Activated CD4-positive, alpha-beta T cell treated with anti-CD3 and anti-CD28 coated beads for 36 hours (primary cell): ENCODE measurements around the gene LYSMD3. TPM values are rescaled to one million over a fixed set of nuclear protein-coding genes. Genes with fewer than 3 reads are reported as not detected.
A peak's percentile ranks its signal among the peaks of the same experiment; 100 is the strongest.
"Not testable (repeated sequence)": the region's sequence is repeated elsewhere in the genome, so short reads cannot be mapped to it uniquely, and the experiment has no call there.

Experiments used
- ATAC-seq: fragments of 200-7000 bp; cut with Tn5 transposase; one replicate; pipeline ENCODE4 v1.10.0; 2021; ENCODE audit warnings: mild to moderate bottlenecking, moderate library complexity
- CTCF ChIA-PET: fragments of 350-600 bp; sonication (Branson Sonifier 250); formaldehyde crosslinking; loops from one replicate; lab custom pipeline; 2021; ENCODE audit warnings: antibody characterized with exemption; lab: Charles Lee
- POLR2A ChIA-PET: fragments of 350-600 bp; sonication (Branson Sonifier 250); formaldehyde crosslinking; loops from one replicate; lab custom pipeline; 2021; ENCODE audit warnings: antibody characterized with exemption, inconsistent platforms; lab: Charles Lee
- DNase-seq: peaks from one replicate; pipeline ENCODE4 v3.0.0-alpha.2; 2020
- H3K27ac Mint-ChIP-seq: one replicate; pipeline ENCODE4 v1.8.0; 2021; ENCODE audit warnings: mixed read lengths
- H3K27me3 Mint-ChIP-seq: one replicate; pipeline ENCODE4 v1.8.0; 2021; ENCODE audit warnings: mixed read lengths
- H3K36me3 Mint-ChIP-seq: one replicate; pipeline ENCODE4 v1.8.0; 2021; ENCODE audit warnings: low read depth, mixed read lengths
- H3K4me1 Mint-ChIP-seq: one replicate; pipeline ENCODE4 v1.8.0; 2021; ENCODE audit warnings: mixed read lengths
- H3K4me3 Mint-ChIP-seq: one replicate; pipeline ENCODE4 v1.8.0; 2021; ENCODE audit warnings: mild to moderate bottlenecking, moderate library complexity, mixed read lengths
- H3K9me3 Mint-ChIP-seq: one replicate; pipeline ENCODE4 v1.8.0; 2021; ENCODE audit warnings: low read depth, mixed read lengths
- intact Hi-C, 2 experiments: fragments of 100-400 bp; cut with DNase I in 1 of 2; cut with micrococcal nuclease in 1 of 2; formaldehyde crosslinking; loops; one replicate each; pipeline versions ENCODE4 v1.14.2 to v1.15.1; 2022 to 2024; cut with DNase I, micrococcal nuclease
- total RNA-seq, 2 experiments: library from RNA; stranded (reverse); gene quantifications; one replicate each; pipeline ENCODE4 v1.2.3, GENCODE V29; 2021

LYSMD3 gene
- 10 to 100 TPM; 11.6 to 12.5 TPM for total RNA-seq

DNA sequence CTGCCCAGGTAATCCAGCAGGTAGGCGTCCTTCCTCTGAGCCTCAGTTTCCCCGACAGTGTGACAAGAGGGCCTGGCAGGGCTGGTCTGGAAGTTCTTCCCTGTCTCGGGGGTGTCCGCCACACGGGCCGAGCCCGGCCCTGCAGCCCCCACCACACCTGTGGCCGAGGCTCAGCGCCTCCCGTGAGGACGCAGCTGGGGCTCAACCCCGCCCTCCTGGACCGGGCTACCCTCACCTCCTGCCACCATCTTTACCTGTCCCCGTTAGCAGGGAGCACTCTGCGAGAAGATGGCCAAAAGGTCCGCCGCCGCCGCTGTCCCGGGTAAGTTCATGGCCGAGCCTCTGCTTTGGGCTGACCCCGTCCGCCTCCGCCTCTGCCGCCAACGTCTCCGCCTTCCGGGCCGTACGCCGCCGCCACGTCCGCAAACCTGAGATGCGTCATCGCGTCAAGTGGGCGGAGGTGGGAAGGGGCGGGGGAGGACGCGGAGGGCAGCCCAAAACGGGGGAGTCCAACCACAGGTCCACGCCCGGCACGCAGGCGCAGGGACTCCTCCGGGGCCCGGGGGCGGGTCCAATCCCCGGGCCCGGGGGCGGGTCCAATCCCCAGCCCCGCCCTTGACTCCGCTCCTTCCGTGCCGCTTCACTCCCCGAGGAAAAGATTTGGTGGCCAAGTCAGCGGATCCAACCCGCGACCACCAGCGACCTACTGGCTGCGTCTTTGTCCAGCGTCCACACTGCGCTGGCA lies at the start of gene LYSMD3:
TSS of gene LYSMD3 (minus strand) at position 391 of the 745 bp plus-strand sequence. CDS start 4,295 bp downstream, outside the sequence.
- intact Hi-C loops, result loop anchor here (1.0 to 5.0 kb wide), 3 partner anchors 55 to 853 kb away; partner anchors contain the start of genes MBLAC2 (in 2 of the 2), POLR3G (in 2 of the 2) and ARRDC3 (in 1 of the 2)
- Mint-ChIP-seq H3K9me3 (no peaks in the 10 kb centered on the region), H3K27me3 (peaks cover 7% of the 10 kb centered on the region), H3K4me1 (peaks cover 27% of the 10 kb centered on the region), H3K27ac (peak within 1 kb of the TSS; percentile 95), H3K36me3 (peaks cover 14% of the 10 kb centered on the region), H3K4me3 (peak within 1 kb of the TSS; percentile 85)
- ATAC-seq (peak; percentile 94), DNase-seq (peak; percentile 97)
- CTCF ChIA-PET, result interaction anchor here (0.6 to 2.0 kb wide), 11 partner anchors 31 to 912 kb away, joined by 3 to 18 read pairs (median 3); partner anchors contain the start of genes CETN3, MBLAC2 and POLR3G
- POLR2A ChIA-PET, result interaction anchor here (1.0 to 1.1 kb wide), 2 partner anchors 55 to 119 kb away, joined by 3 to 4 read pairs; partner anchors contain the start of genes CETN3, MBLAC2 and POLR3G

GRCh38 chr5:90576566-90576965 lies 47.2 kb upstream of the LYSMD3 start:
- intact Hi-C loops, H3K4me3 Mint-ChIP-seq, CTCF ChIA-PET, H3K4me1 Mint-ChIP-seq, POLR2A ChIA-PET, H3K27ac Mint-ChIP-seq, ATAC-seq, H3K36me3 Mint-ChIP-seq, DNase-seq: not testable (repeated sequence)
- peaks cover 28% of the 10 kb centered on the region for H3K27me3 Mint-ChIP-seq
- peaks cover 11% of the 10 kb centered on the region for H3K9me3 Mint-ChIP-seq

DNA sequence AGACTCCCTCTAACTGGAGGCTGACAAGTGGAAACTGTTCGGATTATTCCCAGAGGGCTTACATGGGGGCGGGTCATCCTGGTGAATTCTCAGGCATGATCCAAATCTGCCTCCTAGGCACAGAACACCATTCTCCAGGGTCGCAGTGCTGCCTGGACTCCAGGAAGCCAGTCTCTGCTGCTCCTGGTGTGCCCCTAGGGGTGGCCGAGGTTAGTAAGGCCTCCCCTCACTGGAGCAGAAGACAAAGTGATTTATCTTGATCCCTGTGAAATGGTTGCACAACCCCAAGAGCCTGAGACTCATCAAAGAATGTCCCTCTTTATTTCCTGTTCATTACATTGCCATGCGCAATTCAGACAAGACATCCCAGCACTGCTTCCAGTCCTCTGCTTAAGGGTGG lies 46.3 kb upstream of the LYSMD3 start:
- Mint-ChIP-seq H3K36me3 (no peaks in the 10 kb centered on the region), H3K9me3 (peaks cover 9% of the 10 kb centered on the region), H3K27ac (no peak overlapping the region), H3K27me3 (peaks cover 29% of the 10 kb centered on the region), H3K4me3 (no peak overlapping the region), H3K4me1 (no peaks in the 10 kb centered on the region)
- ChIA-PET CTCF (no interaction called here), POLR2A (no interaction called here)
- DNase-seq (no peak), ATAC-seq (no peak)
- intact Hi-C loops, result no loop called here

GRCh38 chr5:90571147-90571773 lies 41.9 kb upstream of the LYSMD3 start:
- Mint-ChIP-seq H3K9me3 (no peaks in the 10 kb centered on the region), H3K4me3 (no peak overlapping the region), H3K4me1 (no peaks in the 10 kb centered on the region), H3K27ac (no peak overlapping the region), H3K27me3 (peaks cover 27% of the 10 kb centered on the region), H3K36me3 (no peaks in the 10 kb centered on the region)
- intact Hi-C loops, result no loop called here
- DNase-seq (no peak), ATAC-seq (no peak)
- ChIA-PET CTCF (interaction anchor here (1.1 kb wide), 1 partner anchor 48 kb away, joined by 3 read pairs; no protein-coding TSS in a partner anchor), POLR2A (no interaction called here)

GRCh38 chr5:90570034-90570433 lies 40.6 kb upstream of the LYSMD3 start:
- H3K27ac Mint-ChIP-seq, result no peak overlapping the region
- CTCF ChIA-PET, result interaction anchor here (0.6 to 1.1 kb wide), 2 partner anchors 47 to 98 kb away, joined by 3 to 6 read pairs; no protein-coding TSS in a partner anchor

GRCh38 chr5:90569084-90569483 lies 39.7 kb upstream of the LYSMD3 start:
- ATAC-seq, result no peak
- H3K4me1 Mint-ChIP-seq, result no peaks in the 10 kb centered on the region

More at GRCh38 chr5:90570034-90570433, 40.6 kb upstream of the LYSMD3 start:
- Mint-ChIP-seq H3K4me1 (no peaks in the 10 kb centered on the region), H3K36me3 (no peaks in the 10 kb centered on the region), H3K4me3 (no peak overlapping the region), H3K9me3 (no peaks in the 10 kb centered on the region), H3K27me3 (peaks cover 25% of the 10 kb centered on the region)
- DNase-seq, result no peak
- POLR2A ChIA-PET, result no interaction called here
- ATAC-seq, result no peak
- intact Hi-C loops, result no loop called here

DNA sequence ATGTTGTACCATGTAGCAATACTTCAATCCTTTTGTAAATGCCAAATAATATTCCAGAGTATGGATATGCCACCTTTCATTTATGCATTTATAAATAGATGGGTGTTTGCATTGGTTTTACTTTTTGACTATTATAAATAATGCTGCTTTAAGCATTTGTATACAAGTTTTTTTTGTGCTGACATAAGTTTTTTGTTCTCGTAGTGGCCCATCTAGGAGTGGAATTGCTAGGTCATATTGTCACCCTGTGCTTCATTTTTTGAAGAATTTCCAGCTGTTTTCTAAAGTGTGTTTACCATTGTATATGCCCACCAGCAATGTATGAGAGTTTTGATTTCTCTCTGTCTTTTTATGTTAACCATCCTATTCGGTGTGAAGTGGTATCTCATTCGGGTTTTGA lies 36.1 kb upstream of the LYSMD3 start:
- H3K36me3 Mint-ChIP-seq, result no peaks in the 10 kb centered on the region
- H3K27me3 Mint-ChIP-seq, result peaks cover 26% of the 10 kb centered on the region
- intact Hi-C loops, result no loop called here
- CTCF ChIA-PET, result no interaction called here
- no peaks in the 10 kb centered on the region for H3K9me3 Mint-ChIP-seq
- no peak overlapping the region for H3K27ac Mint-ChIP-seq
- POLR2A ChIA-PET, result no interaction called here
- ATAC-seq (no peak), DNase-seq (no peak)
- no peaks in the 10 kb centered on the region for H3K4me1 Mint-ChIP-seq
- H3K4me3 Mint-ChIP-seq, result no peak overlapping the region

More at GRCh38 chr5:90569084-90569483, 39.7 kb upstream of the LYSMD3 start:
- intact Hi-C loops, result no loop called here
- Mint-ChIP-seq H3K27ac (no peak overlapping the region), H3K27me3 (peaks cover 24% of the 10 kb centered on the region), H3K9me3 (no peaks in the 10 kb centered on the region), H3K36me3 (no peaks in the 10 kb centered on the region), H3K4me3 (no peak overlapping the region)
- POLR2A ChIA-PET, result no interaction called here
- no peak for DNase-seq
- CTCF ChIA-PET, result no interaction called here

DNA sequence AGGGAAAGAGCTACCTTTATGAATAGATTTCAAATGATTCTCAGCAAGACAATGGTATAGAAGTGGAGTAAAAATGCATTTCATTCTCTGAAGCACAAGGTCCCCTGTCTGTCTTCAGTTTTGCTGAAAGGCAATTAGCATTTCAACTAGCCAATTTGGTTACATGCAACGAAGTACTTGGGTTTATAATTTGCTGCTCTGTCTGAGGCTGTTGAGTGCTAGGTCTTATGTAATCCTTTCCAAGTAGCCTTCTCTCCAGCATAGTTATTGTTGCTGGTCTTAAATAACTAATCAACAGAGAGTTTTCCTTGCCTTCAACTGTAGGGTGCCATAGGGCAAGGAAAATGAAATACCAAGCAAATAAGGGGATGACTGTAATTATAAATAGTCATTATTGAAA lies 33.7 kb upstream of the LYSMD3 start:
- CTCF ChIA-PET, result interaction anchor here (1.1 kb wide), 1 partner anchor 19 kb away, joined by 3 read pairs; no protein-coding TSS in a partner anchor
- DNase-seq (no peak), ATAC-seq (no peak)
- H3K9me3 Mint-ChIP-seq, result no peaks in the 10 kb centered on the region
- H3K4me3 Mint-ChIP-seq, result no peak overlapping the region
- H3K4me1 Mint-ChIP-seq, result peaks cover 6% of the 10 kb centered on the region
- no peaks in the 10 kb centered on the region for H3K36me3 Mint-ChIP-seq
- POLR2A ChIA-PET, result no interaction called here
- peaks cover 36% of the 10 kb centered on the region for H3K27me3 Mint-ChIP-seq
- intact Hi-C loops, result no loop called here
- no peak overlapping the region for H3K27ac Mint-ChIP-seq

DNA sequence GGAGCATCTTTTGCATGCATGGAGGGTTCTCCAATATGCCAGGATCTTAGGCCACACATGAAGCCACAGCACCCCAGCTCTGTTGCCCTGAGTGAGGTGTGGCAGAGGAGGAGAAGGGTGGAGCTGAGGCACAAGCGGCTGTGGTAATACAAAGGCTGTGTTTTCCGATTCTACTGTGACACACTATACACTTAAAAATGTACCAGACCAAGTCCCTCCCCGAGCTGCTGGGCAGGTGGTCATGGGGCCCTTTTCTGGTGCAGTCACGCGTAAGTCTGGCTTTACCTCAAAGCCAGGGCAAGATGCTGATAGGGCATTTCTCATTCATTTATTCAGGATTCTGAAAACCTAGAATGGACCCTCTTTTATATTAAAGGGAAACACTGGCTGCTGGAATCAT lies 33.0 kb upstream of the LYSMD3 start:
- ChIA-PET CTCF (no interaction called here), POLR2A (no interaction called here)
- DNase-seq (no peak), ATAC-seq (no peak)
- no peak overlapping the region for H3K4me3 Mint-ChIP-seq
- H3K27me3 Mint-ChIP-seq, result peaks cover 43% of the 10 kb centered on the region
- H3K4me1 Mint-ChIP-seq, result peaks cover 10% of the 10 kb centered on the region
- H3K9me3 Mint-ChIP-seq, result no peaks in the 10 kb centered on the region
- H3K36me3 Mint-ChIP-seq, result no peaks in the 10 kb centered on the region
- intact Hi-C loops, result no loop called here
- no peak overlapping the region for H3K27ac Mint-ChIP-seq

GRCh38 chr5:90561766-90562165 lies 32.4 kb upstream of the LYSMD3 start:
- POLR2A ChIA-PET, result no interaction called here
- Mint-ChIP-seq H3K27ac (no peak overlapping the region), H3K36me3 (no peaks in the 10 kb centered on the region), H3K9me3 (no peaks in the 10 kb centered on the region), H3K27me3 (peaks cover 46% of the 10 kb centered on the region), H3K4me1 (peaks cover 10% of the 10 kb centered on the region), H3K4me3 (no peak overlapping the region)
- DNase-seq, result no peak
- no peak for ATAC-seq
- intact Hi-C loops, result no loop called here
- CTCF ChIA-PET, result no interaction called here

DNA sequence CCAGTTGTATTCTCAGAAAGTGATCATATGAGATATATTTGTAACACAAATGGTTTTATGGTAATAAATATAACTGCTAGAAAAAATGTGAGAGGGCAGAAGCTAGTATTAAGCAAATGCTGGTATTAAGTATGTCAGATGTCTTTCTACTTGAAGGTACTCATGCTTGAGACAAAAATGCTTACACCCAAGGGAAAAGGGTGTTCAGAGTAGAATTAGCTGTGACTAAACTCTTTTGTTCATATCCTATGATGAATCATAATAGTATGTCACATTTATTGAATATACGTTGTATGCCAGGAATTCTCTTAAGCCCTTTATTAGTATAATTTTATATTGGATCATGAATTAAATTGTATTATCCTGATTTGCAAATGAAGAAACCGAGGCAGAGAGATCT lies 31.4 kb upstream of the LYSMD3 start:
- ATAC-seq (no peak), DNase-seq (no peak)
- CTCF ChIA-PET, result interaction anchor here (0.5 kb wide), 1 partner anchor 262 kb away, joined by 3 read pairs; no protein-coding TSS in a partner anchor
- H3K27me3 Mint-ChIP-seq, result peaks cover 54% of the 10 kb centered on the region
- H3K4me3 Mint-ChIP-seq, result no peak overlapping the region
- no peaks in the 10 kb centered on the region for H3K9me3 Mint-ChIP-seq
- POLR2A ChIA-PET, result no interaction called here
- H3K27ac Mint-ChIP-seq, result no peak overlapping the region
- intact Hi-C loops, result no loop called here
- no peaks in the 10 kb centered on the region for H3K36me3 Mint-ChIP-seq
- H3K4me1 Mint-ChIP-seq, result peaks cover 10% of the 10 kb centered on the region
